ENCODE data around the gene TMED6.

The TMED6 gene

GRCh38 chr16:69323415-69323814 is 28.2 kb downstream of the TMED6 start:
- Histone ChIP-seq H3K9ac (ENCODE audit: low read length) (no peak overlapping the region), H3K4me1 (ENCODE audit: low read length) (peaks cover 3% of the 10 kb centered on the region), H3K27ac (ENCODE audit: low read length) (no peak overlapping the region), H4K20me1 (ENCODE audit: insufficient read depth, low read length) (peaks cover 27% of the 10 kb centered on the region), H3K27me3 (ENCODE audit: low read depth, low read length) (no peaks in the 10 kb centered on the region), H3K4me2 (ENCODE audit: low read length) (no peak overlapping the region), H2AFZ (ENCODE audit: low read depth, low read length) (no peak overlapping the region), H3K4me3 (ENCODE audit: low read length) (no peak overlapping the region), H3K79me2 (ENCODE audit: low read length) (peaks cover 66% of the 10 kb centered on the region), H3K36me3 (replicated peaks; ENCODE audit: low read depth, low read length) (peaks cover 77% of the 10 kb centered on the region), H3K9me3 (ENCODE audit: insufficient read depth, low read length) (no peaks in the 10 kb centered on the region)
- TF ChIP-seq, protein P1, sequence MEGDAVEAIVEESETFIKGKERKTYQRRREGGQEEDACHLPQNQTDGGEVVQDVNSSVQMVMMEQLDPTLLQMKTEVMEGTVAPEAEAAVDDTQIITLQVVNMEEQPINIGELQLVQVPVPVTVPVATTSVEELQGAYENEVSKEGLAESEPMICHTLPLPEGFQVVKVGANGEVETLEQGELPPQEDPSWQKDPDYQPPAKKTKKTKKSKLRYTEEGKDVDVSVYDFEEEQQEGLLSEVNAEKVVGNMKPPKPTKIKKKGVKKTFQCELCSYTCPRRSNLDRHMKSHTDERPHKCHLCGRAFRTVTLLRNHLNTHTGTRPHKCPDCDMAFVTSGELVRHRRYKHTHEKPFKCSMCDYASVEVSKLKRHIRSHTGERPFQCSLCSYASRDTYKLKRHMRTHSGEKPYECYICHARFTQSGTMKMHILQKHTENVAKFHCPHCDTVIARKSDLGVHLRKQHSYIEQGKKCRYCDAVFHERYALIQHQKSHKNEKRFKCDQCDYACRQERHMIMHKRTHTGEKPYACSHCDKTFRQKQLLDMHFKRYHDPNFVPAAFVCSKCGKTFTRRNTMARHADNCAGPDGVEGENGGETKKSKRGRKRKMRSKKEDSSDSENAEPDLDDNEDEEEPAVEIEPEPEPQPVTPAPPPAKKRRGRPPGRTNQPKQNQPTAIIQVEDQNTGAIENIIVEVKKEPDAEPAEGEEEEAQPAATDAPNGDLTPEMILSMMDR (IDR thresholded peaks at IDR 0.05; ENCODE audit: low read depth, low read length), result no peak
- TF ChIP-seq EZH2phosphoT487 (IDR thresholded peaks at IDR 0.05; ENCODE audit: low read depth), result no peak

GRCh38 chr16:69322343-69322742 is 29.2 kb downstream of the TMED6 start:
- Histone ChIP-seq H3K27ac (ENCODE audit: low read length) (no peak overlapping the region), H3K79me2 (ENCODE audit: low read length) (peaks cover 56% of the 10 kb centered on the region), H3K4me3 (ENCODE audit: low read length) (no peak overlapping the region), H3K9ac (ENCODE audit: low read length) (no peak overlapping the region), H3K4me2 (ENCODE audit: low read length) (no peak overlapping the region), H3K27me3 (ENCODE audit: low read depth, low read length) (no peaks in the 10 kb centered on the region), H3K9me3 (ENCODE audit: insufficient read depth, low read length) (no peaks in the 10 kb centered on the region), H3K36me3 (replicated peaks; ENCODE audit: low read depth, low read length) (peaks cover 70% of the 10 kb centered on the region), H4K20me1 (ENCODE audit: insufficient read depth, low read length) (peaks cover 24% of the 10 kb centered on the region; the same call in 1 of the 2 replicates), H2AFZ (ENCODE audit: low read depth, low read length) (no peak overlapping the region), H3K4me1 (ENCODE audit: low read length) (no peaks in the 10 kb centered on the region)
- TF ChIP-seq EZH2phosphoT487 (IDR thresholded peaks at IDR 0.05; ENCODE audit: low read depth), result no peak

DNA sequence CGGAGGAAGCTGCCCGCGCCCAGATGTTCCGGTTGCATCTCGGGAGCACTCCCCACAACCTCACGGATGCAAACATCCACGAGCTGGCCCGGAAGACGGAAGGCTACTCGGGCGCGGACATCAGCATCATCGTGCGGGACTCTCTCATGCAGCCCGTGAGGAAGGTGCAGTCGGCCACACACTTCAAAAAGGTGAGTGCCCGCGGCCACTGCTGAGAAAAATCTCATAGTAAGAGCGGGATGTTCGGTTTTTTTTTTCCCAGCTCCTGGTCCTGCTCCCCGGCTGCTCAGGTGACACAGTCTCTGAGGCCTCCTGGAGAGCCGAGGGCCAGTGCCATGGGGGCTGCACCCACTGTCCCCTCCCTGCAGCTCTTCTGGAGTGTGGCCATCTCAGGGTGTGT is 30.5 kb downstream of the TMED6 start:
- no peak overlapping the region for H3K9ac ChIP-seq (ENCODE audit: low read length)
- H3K27ac ChIP-seq (ENCODE audit: low read length), result no peak overlapping the region
- H3K79me2 ChIP-seq (ENCODE audit: low read length), result peaks cover 43% of the 10 kb centered on the region
- no peak overlapping the region for H3K4me3 ChIP-seq (ENCODE audit: low read length)
- H4K20me1 ChIP-seq (ENCODE audit: insufficient read depth, low read length), result peaks cover 15% of the 10 kb centered on the region; the same call in 1 of the 2 replicates
- peaks cover 70% of the 10 kb centered on the region for H3K36me3 ChIP-seq (replicated peaks; ENCODE audit: low read depth, low read length)
- H3K4me2 ChIP-seq (ENCODE audit: low read length), result no peak overlapping the region
- no peaks in the 10 kb centered on the region for H3K4me1 ChIP-seq (ENCODE audit: low read length)
- TF ChIP-seq, protein P1 (IDR thresholded peaks at IDR 0.05; ENCODE audit: low read depth, low read length), result no peak
- no peak for TF ChIP-seq EZH2phosphoT487 (IDR thresholded peaks at IDR 0.05; ENCODE audit: low read depth)
- no peaks in the 10 kb centered on the region for H3K27me3 ChIP-seq (ENCODE audit: low read depth, low read length)
- no peak overlapping the region for H2AFZ ChIP-seq (ENCODE audit: low read depth, low read length)
- H3K9me3 ChIP-seq (ENCODE audit: insufficient read depth, low read length), result no peaks in the 10 kb centered on the region

GRCh38 chr16:69320740-69321073 is 30.9 kb downstream of the TMED6 start:
- no peak overlapping the region for H3K27ac ChIP-seq (ENCODE audit: low read length)
- H3K79me2 ChIP-seq (ENCODE audit: low read length), result peaks cover 39% of the 10 kb centered on the region
- H2AFZ ChIP-seq (ENCODE audit: low read depth, low read length), result no peak overlapping the region
- no peaks in the 10 kb centered on the region for H3K27me3 ChIP-seq (ENCODE audit: low read depth, low read length)
- no peak for TF ChIP-seq EZH2phosphoT487 (IDR thresholded peaks at IDR 0.05; ENCODE audit: low read depth)
- TF ChIP-seq, protein P1 (IDR thresholded peaks at IDR 0.05; ENCODE audit: low read depth, low read length), result no peak
- peaks cover 11% of the 10 kb centered on the region; the same call in 1 of the 2 replicates for H4K20me1 ChIP-seq (ENCODE audit: insufficient read depth, low read length)
- no peaks in the 10 kb centered on the region for H3K9me3 ChIP-seq (ENCODE audit: insufficient read depth, low read length)
- no peak overlapping the region for H3K4me3 ChIP-seq (ENCODE audit: low read length)
- H3K9ac ChIP-seq (ENCODE audit: low read length), result no peak overlapping the region
- no peaks in the 10 kb centered on the region for H3K4me1 ChIP-seq (ENCODE audit: low read length)
- H3K36me3 ChIP-seq (replicated peaks; ENCODE audit: low read depth, low read length), result peaks cover 70% of the 10 kb centered on the region
- H3K4me2 ChIP-seq (ENCODE audit: low read length), result no peak overlapping the region

Data from OCI-LY3 (cell line).